Smooth muscle cell (in vitro differentiated cells): ENCODE results near the gene ATXN7L1. TPM values are rescaled to one million over a fixed set of nuclear protein-coding genes. Genes with fewer than 3 reads are reported as not detected.

Source experiments
- DNase-seq: peaks from one replicate; lab custom pipeline; 2025; ENCODE audit not compliant: unreplicated experiment; lab: John Stamatoyannopoulos, UW
- H2AFZ ChIP-seq: fragments of 200-600 bp; sonication (generic); 2 replicates; pipeline ENCODE4 v1.6.0; 2016; ENCODE audit warnings: antibody characterized with exemption, low read depth, mild to moderate bottlenecking
- H3F3A ChIP-seq: fragments of 200-600 bp; sonication (generic); 2 replicates; pipeline ENCODE4 v1.6.0; 2017; ENCODE audit warnings: antibody characterized with exemption, low read depth
- H3K27ac ChIP-seq: fragments of 200-600 bp; sonication (generic); 2 replicates; pipeline ENCODE4 v1.5.1; 2016; ENCODE audit warnings: low read depth, mild to moderate bottlenecking
- H3K27me3 ChIP-seq: fragments of 200-600 bp; sonication (generic); 2 replicates; pipeline ENCODE4 v1.6.1; 2016; ENCODE audit warnings: low read depth, mild to moderate bottlenecking
- H3K36me3 ChIP-seq: fragments of 200-600 bp; sonication (generic); 2 replicates; pipeline ENCODE4 v1.5.1; 2016; ENCODE audit warnings: low read depth
- H3K4me1 ChIP-seq: fragments of 200-600 bp; sonication (generic); 2 replicates; pipeline ENCODE4 v1.5.1; 2016; ENCODE audit warnings: low read depth
- H3K4me2 ChIP-seq: fragments of 200-600 bp; sonication (generic); 2 replicates; pipeline ENCODE4 v1.6.0; 2016; ENCODE audit warnings: mild to moderate bottlenecking
- H3K4me3 ChIP-seq: fragments of 200-600 bp; sonication (generic); 2 replicates; pipeline ENCODE4 v1.5.1; 2016; ENCODE audit warnings: mild to moderate bottlenecking
- H3K79me2 ChIP-seq: fragments of 200-600 bp; sonication (generic); 2 replicates; pipeline ENCODE4 v1.6.0; 2016; ENCODE audit warnings: low read depth, mild to moderate bottlenecking
- H3K9ac ChIP-seq: fragments of 200-600 bp; sonication (generic); 2 replicates; pipeline ENCODE4 v1.6.0; 2016; ENCODE audit warnings: low read depth
- H3K9me3 ChIP-seq: fragments of 200-600 bp; sonication (generic); replicated peaks from 2 replicates; pipeline ENCODE4 v1.5.1; 2016; ENCODE audit warnings: low read depth
- H4K20me1 ChIP-seq: fragments of 200-600 bp; sonication (generic); 2 replicates; pipeline ENCODE4 v1.6.0; 2016; ENCODE audit warnings: low read depth
- WGBS: methylation state at CpG from one replicate; pipeline ENCODE4 v1.1.7; 2016; ENCODE audit warnings: low lambda C conversion rate; 5-methylcytosine and 5-hydroxymethylcytosine counted together
- polyA plus RNA-seq: library from polyadenylated mRNA; unstranded; fragments of >200 nt; fragmentation: Nextera tagmentation; extraction: Ambion mirVana; gene quantifications from 2 replicates; pipeline ENCODE4 v1.2.1, GENCODE V29; 2016
- total RNA-seq: library from RNA; depleted of rRNA; stranded (reverse); fragments of >200 nt; gene quantifications from 2 replicates; pipeline ENCODE4 v1.2.3, GENCODE V29; 2014
- TF ChIP-seq, protein P1 (sequence below): fragments of 200-600 bp; sonication (generic); IDR thresholded peaks from 2 replicates; pipeline ENCODE4 v1.5.1; 2017; ENCODE audit warnings: borderline replicate concordance, mild to moderate bottlenecking, antibody characterized with exemption; ENCODE audit not compliant: insufficient read depth, poor library complexity, severe bottlenecking

The ATXN7L1 gene
- total and polyA plus RNA-seq, 2 experiments from 2014 or later, result 3.3 to 4.4 TPM

DNA sequence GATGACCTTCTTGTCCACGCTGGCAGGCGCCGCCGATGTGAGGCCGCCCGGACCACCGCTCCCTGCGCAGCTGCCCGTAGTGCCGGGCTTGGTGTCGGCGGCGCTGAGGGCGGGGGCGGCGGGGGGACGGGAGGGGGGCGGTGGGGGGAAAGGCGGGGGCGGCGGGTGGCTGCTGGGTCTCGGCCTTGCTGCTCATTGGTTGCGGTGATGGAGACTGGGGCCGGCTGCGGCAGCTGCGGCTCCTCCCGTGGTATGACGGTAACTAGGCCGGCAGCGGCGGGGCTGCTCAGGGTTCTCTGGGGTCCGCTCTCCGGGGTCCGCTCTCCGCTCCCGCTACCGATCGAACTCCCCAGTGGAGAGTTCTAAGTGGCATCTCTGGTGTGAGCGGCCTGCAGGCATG lies 293.3 kb downstream of the ATXN7L1 start:
- no peaks in the 10 kb centered on the region for H3F3A ChIP-seq
- H3K9ac ChIP-seq, result no peak overlapping the region
- no peaks in the 10 kb centered on the region for H3K27me3 ChIP-seq
- H3K4me1 ChIP-seq, result peaks cover 4% of the 10 kb centered on the region
- H3K4me2 ChIP-seq, result no peak overlapping the region
- H3K36me3 ChIP-seq, result no peaks in the 10 kb centered on the region
- TF ChIP-seq, protein P1, sequence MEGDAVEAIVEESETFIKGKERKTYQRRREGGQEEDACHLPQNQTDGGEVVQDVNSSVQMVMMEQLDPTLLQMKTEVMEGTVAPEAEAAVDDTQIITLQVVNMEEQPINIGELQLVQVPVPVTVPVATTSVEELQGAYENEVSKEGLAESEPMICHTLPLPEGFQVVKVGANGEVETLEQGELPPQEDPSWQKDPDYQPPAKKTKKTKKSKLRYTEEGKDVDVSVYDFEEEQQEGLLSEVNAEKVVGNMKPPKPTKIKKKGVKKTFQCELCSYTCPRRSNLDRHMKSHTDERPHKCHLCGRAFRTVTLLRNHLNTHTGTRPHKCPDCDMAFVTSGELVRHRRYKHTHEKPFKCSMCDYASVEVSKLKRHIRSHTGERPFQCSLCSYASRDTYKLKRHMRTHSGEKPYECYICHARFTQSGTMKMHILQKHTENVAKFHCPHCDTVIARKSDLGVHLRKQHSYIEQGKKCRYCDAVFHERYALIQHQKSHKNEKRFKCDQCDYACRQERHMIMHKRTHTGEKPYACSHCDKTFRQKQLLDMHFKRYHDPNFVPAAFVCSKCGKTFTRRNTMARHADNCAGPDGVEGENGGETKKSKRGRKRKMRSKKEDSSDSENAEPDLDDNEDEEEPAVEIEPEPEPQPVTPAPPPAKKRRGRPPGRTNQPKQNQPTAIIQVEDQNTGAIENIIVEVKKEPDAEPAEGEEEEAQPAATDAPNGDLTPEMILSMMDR, result no peak
- DNase-seq, result no peak
- 97% methylated on average over 21 of the region's 39 CpGs for WGBS
- no peak overlapping the region for H3K4me3 ChIP-seq
- no peaks in the 10 kb centered on the region for H3K79me2 ChIP-seq
- H4K20me1 ChIP-seq, result no peaks in the 10 kb centered on the region
- no peak overlapping the region for H3K27ac ChIP-seq
- H3K9me3 ChIP-seq, result no peaks in the 10 kb centered on the region
- H2AFZ ChIP-seq, result no peak overlapping the region

DNA sequence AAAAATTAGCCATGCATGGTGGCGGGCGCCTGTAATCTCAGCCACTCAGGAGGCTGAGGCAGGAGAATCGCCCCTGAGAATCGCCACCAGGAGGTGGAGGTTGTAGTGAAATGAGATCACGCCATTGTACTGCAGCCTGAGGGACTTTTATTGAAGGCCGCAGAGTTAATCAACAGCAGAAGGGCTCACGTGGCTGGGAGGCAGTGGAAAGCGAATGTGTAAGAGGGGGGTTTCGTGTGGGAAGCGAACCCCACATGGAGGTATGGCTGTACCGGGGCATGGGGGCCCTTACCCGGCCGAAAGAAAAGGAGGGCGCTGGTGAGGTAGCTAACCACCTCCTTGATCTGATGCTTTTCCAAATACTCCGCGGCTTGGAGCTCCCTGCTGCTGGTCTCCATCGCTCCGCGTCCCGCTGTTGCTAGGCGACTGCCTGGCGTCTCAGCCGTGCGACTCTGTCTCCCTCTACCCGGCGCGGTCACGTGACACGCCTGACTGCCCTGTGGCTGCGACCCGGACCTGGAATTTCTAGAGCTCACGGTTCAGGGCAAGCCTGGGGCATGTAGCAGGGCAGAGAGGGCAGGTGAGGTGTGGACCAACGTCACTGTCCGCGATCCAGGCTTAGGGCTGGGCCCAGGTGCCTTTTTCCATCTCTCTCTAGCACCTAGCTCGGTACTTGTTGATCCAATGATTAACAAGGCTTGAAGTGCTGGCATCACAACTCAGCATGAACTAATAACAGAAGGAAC lies 295.2 kb downstream of the ATXN7L1 start, which contains the start of gene EFCAB10:
EFCAB10 (minus strand) TSS at position 428 of the 746 bp plus-strand sequence; CDS start at position 398, 30 bp downstream.
- WGBS, result 14% methylated on average over 36 of the region's 36 CpGs
- no peaks in the 10 kb centered on the region for H4K20me1 ChIP-seq
- TF ChIP-seq, protein P1, result no peak

GRCh38 chr7:105580022-105580740 lies 296.2 kb downstream of the ATXN7L1 start:
- H3K27ac ChIP-seq, result no peak overlapping the region
- H3K9ac ChIP-seq, result no peak overlapping the region
- no peaks in the 10 kb centered on the region for H4K20me1 ChIP-seq
- H3K36me3 ChIP-seq, result no peaks in the 10 kb centered on the region
- no peaks in the 10 kb centered on the region for H3F3A ChIP-seq
- no peaks in the 10 kb centered on the region for H3K9me3 ChIP-seq
- H2AFZ ChIP-seq, result no peak overlapping the region
- no peaks in the 10 kb centered on the region for H3K27me3 ChIP-seq
- TF ChIP-seq, protein P1, result peak; percentile 7
- H3K4me3 ChIP-seq, result no peak overlapping the region
- 67% methylated on average over 22 of the region's 22 CpGs for WGBS
- no peak for DNase-seq
- no peaks in the 10 kb centered on the region for H3K79me2 ChIP-seq
- peaks cover 4% of the 10 kb centered on the region for H3K4me1 ChIP-seq
- no peak overlapping the region for H3K4me2 ChIP-seq

More for the DNA sequence above, 295.2 kb downstream of the ATXN7L1 start, which contains the start of gene EFCAB10:
- Histone ChIP-seq H3K36me3 (no peaks in the 10 kb centered on the region), H3F3A (no peaks in the 10 kb centered on the region), H3K4me3 (peak within 1 kb of the TSS; percentile 43), H3K79me2 (no peaks in the 10 kb centered on the region), H3K27ac (no peak within 1 kb of the TSS), H3K4me2 (peak within 1 kb of the TSS; percentile 86), H3K27me3 (no peaks in the 10 kb centered on the region), H3K9me3 (no peaks in the 10 kb centered on the region), H2AFZ (no peak within 1 kb of the TSS), H3K9ac (no peak within 1 kb of the TSS), H3K4me1 (peaks cover 4% of the 10 kb centered on the region)
- DNase-seq, result peak; percentile 9
